COLO668 (cell line): ENCODE measurements around the gene RAMP3.
"Not testable (repeated sequence)": the region's sequence is repeated elsewhere in the genome, so short reads cannot be mapped to it uniquely, and the experiment has no call there.

ENCODE experiments used
- DNase-seq: peaks from one replicate; lab custom pipeline; 2025; ENCODE audit not compliant: unreplicated experiment; lab: John Stamatoyannopoulos, UW

Gene RAMP3

GRCh38 chr7:45190406-45191165 lies 33.0 kb downstream of the RAMP3 start:
- DNase-seq = no peak

- DNase-seq = no peak
Observed at GRCh38 chr7:45191396-45191795, 33.8 kb downstream of the RAMP3 start.

- DNase-seq = no peak
Observed at GRCh38 chr7:45192621-45193041, 35.0 kb downstream of the RAMP3 start.

- no peak for DNase-seq
Observed at GRCh38 chr7:45193828-45194227, 36.2 kb downstream of the RAMP3 start.

- no peak for DNase-seq
Observed at GRCh38 chr7:45196374-45196773, 38.8 kb downstream of the RAMP3 start.

- DNase-seq = no peak
Observed at GRCh38 chr7:45197461-45197860, 39.9 kb downstream of the RAMP3 start.

GRCh38 chr7:45198986-45199385 lies 41.4 kb downstream of the RAMP3 start:
- no peak for DNase-seq

GRCh38 chr7:45199506-45199905 lies 41.9 kb downstream of the RAMP3 start:
- DNase-seq = no peak

- DNase-seq = no peak
Observed at GRCh38 chr7:45202625-45203024, 45.0 kb downstream of the RAMP3 start.

GRCh38 chr7:45203036-45203435 lies 45.4 kb downstream of the RAMP3 start:
- DNase-seq = no peak

- no peak for DNase-seq
Observed at GRCh38 chr7:45203459-45203858, 45.9 kb downstream of the RAMP3 start.

- DNase-seq = no peak
Observed at GRCh38 chr7:45203936-45204445, 46.4 kb downstream of the RAMP3 start.

GRCh38 chr7:45206266-45206665 lies 48.7 kb downstream of the RAMP3 start:
- DNase-seq = not testable (repeated sequence)

- DNase-seq = not testable (repeated sequence)
Observed at GRCh38 chr7:45209909-45210308, 52.3 kb downstream of the RAMP3 start.

GRCh38 chr7:45211066-45211465 lies 53.5 kb downstream of the RAMP3 start:
- no peak for DNase-seq

GRCh38 chr7:45211958-45212357 lies 54.4 kb downstream of the RAMP3 start:
- no peak for DNase-seq

GRCh38 chr7:45212606-45213005 lies 55.0 kb downstream of the RAMP3 start:
- no peak for DNase-seq

- DNase-seq = peak; percentile 37
Observed at GRCh38 chr7:45215601-45216062, 58.0 kb downstream of the RAMP3 start.

- no peak for DNase-seq
Observed at GRCh38 chr7:45216181-45216580, 58.6 kb downstream of the RAMP3 start.

- no peak for DNase-seq
Observed at GRCh38 chr7:45216622-45217165, 59.1 kb downstream of the RAMP3 start.

GRCh38 chr7:45217358-45217757 lies 59.8 kb downstream of the RAMP3 start:
- no peak for DNase-seq

GRCh38 chr7:45219130-45219529 lies 61.5 kb downstream of the RAMP3 start:
- no peak for DNase-seq
